ENCODE data around the gene ARRB2. TPM values are rescaled to one million over a fixed set of nuclear protein-coding genes. Genes with fewer than 3 reads are reported as not detected.
A peak's percentile ranks its signal among the peaks of the same experiment; 100 is the strongest.
"Not testable (repeated sequence)": the region's sequence is repeated elsewhere in the genome, so short reads cannot be mapped to it uniquely, and the experiment has no call there.

Gene ARRB2
- total RNA-seq, 1 donor from 2014 or later: 4.2 TPM

GRCh38 chr17:4701116-4701515, 9.3 kb upstream of the ARRB2 start:
- DNase-seq (ENCODE audit: low read depth in 2 of 2): no peak

- no peak for DNase-seq (ENCODE audit: low read depth in 2 of 2)
These were observed 7.1 kb upstream of the ARRB2 start for GRCh38 chr17:4703330-4703691.

- DNase-seq (ENCODE audit: low read depth in 2 of 2): not testable (repeated sequence)
These were observed 5.9 kb upstream of the ARRB2 start for GRCh38 chr17:4704574-4704907.

- no peak for DNase-seq (ENCODE audit: low read depth in 2 of 2)
These were observed 5.4 kb upstream of the ARRB2 start for GRCh38 chr17:4704991-4705390.

- no peak for DNase-seq (ENCODE audit: low read depth in 2 of 2)
These were observed 4.3 kb upstream of the ARRB2 start for GRCh38 chr17:4706121-4706520.

- no peak for DNase-seq (ENCODE audit: low read depth in 2 of 2)
These were observed 2.0 kb upstream of the ARRB2 start for GRCh38 chr17:4708436-4708835.

- DNase-seq (ENCODE audit: low read depth in 2 of 2): no peak
These were observed 532 bp downstream of the ARRB2 start for GRCh38 chr17:4710693-4711634.

GRCh38 chr17:4711661-4712181, 1.3 kb downstream of the ARRB2 start:
- DNase-seq (ENCODE audit: low read depth in 2 of 2): no peak

- no peak for DNase-seq (ENCODE audit: low read depth in 2 of 2)
These were observed 2.1 kb downstream of the ARRB2 start for GRCh38 chr17:4712526-4712925.

GRCh38 chr17:4714340-4715062, 4.1 kb downstream of the ARRB2 start:
- DNase-seq (ENCODE audit: low read depth in 2 of 2): not testable (repeated sequence)

GRCh38 chr17:4715063-4715744, 4.8 kb downstream of the ARRB2 start:
- no peak for DNase-seq (ENCODE audit: low read depth in 2 of 2)

GRCh38 chr17:4716081-4716480, 5.6 kb downstream of the ARRB2 start:
- DNase-seq (ENCODE audit: low read depth in 2 of 2): no peak

- no peak for DNase-seq (ENCODE audit: low read depth in 2 of 2)
These were observed 7.4 kb downstream of the ARRB2 start for GRCh38 chr17:4717791-4718190.

GRCh38 chr17:4718276-4718675, 7.8 kb downstream of the ARRB2 start:
- no peak for DNase-seq (ENCODE audit: low read depth in 2 of 2)

GRCh38 chr17:4719146-4719545, 8.7 kb downstream of the ARRB2 start:
- no peak for DNase-seq (ENCODE audit: low read depth in 2 of 2)

GRCh38 chr17:4719684-4720221, 9.3 kb downstream of the ARRB2 start:
- DNase-seq (ENCODE audit: low read depth in 2 of 2): peak in 1 of 2 donors; percentile 25

GRCh38 chr17:4720787-4721186, 10.4 kb downstream of the ARRB2 start:
- no peak for DNase-seq (ENCODE audit: low read depth in 2 of 2)

GRCh38 chr17:4721203-4722135, 11.0 kb downstream of the ARRB2 start:
- DNase-seq (ENCODE audit: low read depth in 2 of 2): no peak

- no peak for DNase-seq (ENCODE audit: low read depth in 2 of 2)
These were observed 12.3 kb downstream of the ARRB2 start for GRCh38 chr17:4722678-4723240.

GRCh38 chr17:4724650-4725049, 14.2 kb downstream of the ARRB2 start:
- no peak for DNase-seq (ENCODE audit: low read depth in 2 of 2)
